A673 (cell line): ENCODE measurements around the gene TNS3. TPM values are rescaled to one million over a fixed set of nuclear protein-coding genes. Genes with fewer than 3 reads are reported as not detected.

Source experiments
- BruUV-seq: library from RNA; stranded (reverse); fragments of 400-500 nt; replicated peaks from 2 replicates; lab custom pipeline; 2021; lab: Mats Ljungman, UMichigan
- CTCF ChIA-PET: fragments of 300-600 bp; sonication (Branson Sonifier 250); formaldehyde crosslinking; loops from one replicate; lab custom pipeline; 2022; ENCODE audit warnings: antibody characterized with exemption; lab: Charles Lee
- POLR2A ChIA-PET: fragments of 300-600 bp; sonication (Branson Sonifier 250); formaldehyde crosslinking; loops from one replicate; lab custom pipeline; 2022; ENCODE audit warnings: antibody characterized with exemption; ENCODE audit not compliant: low non-redundant PET; lab: Charles Lee
- DNase-seq: peaks from one replicate; pipeline ENCODE4 v3.0.0-alpha.2; 2015; ENCODE audit warnings: low spot score
- H3K27ac ChIP-seq: fragments of 200-600 bp; sonication (generic); 2 replicates; pipeline ENCODE4 v1.5.1; 2016; ENCODE audit warnings: mixed run types, low read depth, mild to moderate bottlenecking, mixed read lengths, antibody characterized with exemption, low read length; ENCODE audit not compliant: poor library complexity, severe bottlenecking
- H3K27me3 ChIP-seq: fragments of 200-600 bp; sonication (generic); replicated peaks from 2 replicates; pipeline ENCODE4 v1.6.1; 2017; ENCODE audit warnings: mixed run types, low read depth, mild to moderate bottlenecking, mixed read lengths, antibody characterized with exemption, low read length; ENCODE audit not compliant: insufficient read depth, poor library complexity
- H3K36me3 ChIP-seq: fragments of 200-600 bp; sonication (generic); 2 replicates; pipeline ENCODE4 v1.6.1; 2016; ENCODE audit warnings: mixed run types, mild to moderate bottlenecking, mixed read lengths, antibody characterized with exemption, low read length; ENCODE audit not compliant: insufficient read depth, poor library complexity, severe bottlenecking
- H3K4me1 ChIP-seq: fragments of 200-600 bp; sonication (generic); 2 replicates; pipeline ENCODE4 v1.6.1; 2017; ENCODE audit warnings: mixed run types, mild to moderate bottlenecking, mixed read lengths, antibody characterized with exemption, low read length; ENCODE audit not compliant: insufficient read depth, poor library complexity, severe bottlenecking
- H3K4me3 ChIP-seq: fragments of 200-600 bp; sonication (generic); 2 replicates; pipeline ENCODE4 v1.5.1; 2016; ENCODE audit warnings: low read depth, mixed run types, mild to moderate bottlenecking, mixed read lengths, low read length; ENCODE audit not compliant: poor library complexity, severe bottlenecking
- H3K9me3 ChIP-seq: fragments of 200-600 bp; sonication (generic); 2 replicates; pipeline ENCODE4 v1.6.1; 2016; ENCODE audit warnings: mixed run types, low read depth, mild to moderate bottlenecking, mixed read lengths, antibody characterized with exemption, low read length; ENCODE audit not compliant: poor library complexity, severe bottlenecking
- EZH2 ChIP-seq: fragments of 200-600 bp; sonication (generic); IDR thresholded peaks from 2 replicates; pipeline ENCODE4 v1.6.1; 2017; ENCODE audit warnings: borderline replicate concordance, low read depth, mild to moderate bottlenecking, mixed read lengths, antibody characterized with exemption, low read length; ENCODE audit not compliant: poor library complexity, severe bottlenecking
- intact Hi-C: fragments of 100-400 bp; cut with micrococcal nuclease; formaldehyde crosslinking; loops from one replicate; pipeline ENCODE4 v1.10.0; 2022; ENCODE audit not compliant: unreplicated experiment
- total RNA-seq: library from RNA; stranded (reverse); gene quantifications from 2 replicates; pipeline ENCODE4 v1.2.3, GENCODE V29; 2021
- TF ChIP-seq, protein P1 (sequence below): fragments of 300-800, 200-600 bp; sonication (generic); conservative IDR thresholded peaks from 2 replicates; pipeline ENCODE4 v1.5.1; 2017; ENCODE audit warnings: low read depth, mild to moderate bottlenecking, antibody characterized with exemption, low read length, moderate library complexity, mixed read lengths

Gene TNS3
- total RNA-seq, 1 experiment from 2014 or later = not detected

DNA sequence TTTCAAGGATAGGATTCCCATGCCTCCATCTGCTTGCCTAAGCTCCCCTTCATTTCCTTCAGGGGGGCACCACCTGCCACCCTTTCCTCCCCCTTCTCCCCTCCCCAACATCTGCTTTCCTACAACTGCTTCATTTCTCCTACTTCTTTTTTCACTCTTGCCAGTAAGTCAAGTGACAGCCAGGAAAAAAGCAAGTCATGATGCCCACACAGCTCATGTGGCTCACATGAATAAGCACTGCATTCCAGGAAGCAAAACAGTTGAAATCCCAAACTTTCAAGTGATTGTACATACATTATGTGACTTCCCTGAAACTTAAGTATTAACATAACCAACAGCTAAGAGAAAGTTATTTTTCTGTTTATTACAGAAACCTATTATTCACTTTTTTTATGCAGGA, 78.6 kb downstream of the TNS3 start:
- TF ChIP-seq EZH2 = no peak
- TF ChIP-seq, protein P1, sequence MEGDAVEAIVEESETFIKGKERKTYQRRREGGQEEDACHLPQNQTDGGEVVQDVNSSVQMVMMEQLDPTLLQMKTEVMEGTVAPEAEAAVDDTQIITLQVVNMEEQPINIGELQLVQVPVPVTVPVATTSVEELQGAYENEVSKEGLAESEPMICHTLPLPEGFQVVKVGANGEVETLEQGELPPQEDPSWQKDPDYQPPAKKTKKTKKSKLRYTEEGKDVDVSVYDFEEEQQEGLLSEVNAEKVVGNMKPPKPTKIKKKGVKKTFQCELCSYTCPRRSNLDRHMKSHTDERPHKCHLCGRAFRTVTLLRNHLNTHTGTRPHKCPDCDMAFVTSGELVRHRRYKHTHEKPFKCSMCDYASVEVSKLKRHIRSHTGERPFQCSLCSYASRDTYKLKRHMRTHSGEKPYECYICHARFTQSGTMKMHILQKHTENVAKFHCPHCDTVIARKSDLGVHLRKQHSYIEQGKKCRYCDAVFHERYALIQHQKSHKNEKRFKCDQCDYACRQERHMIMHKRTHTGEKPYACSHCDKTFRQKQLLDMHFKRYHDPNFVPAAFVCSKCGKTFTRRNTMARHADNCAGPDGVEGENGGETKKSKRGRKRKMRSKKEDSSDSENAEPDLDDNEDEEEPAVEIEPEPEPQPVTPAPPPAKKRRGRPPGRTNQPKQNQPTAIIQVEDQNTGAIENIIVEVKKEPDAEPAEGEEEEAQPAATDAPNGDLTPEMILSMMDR = no peak
- POLR2A ChIA-PET = no interaction called here
- Histone ChIP-seq H3K9me3 (no peaks in the 10 kb centered on the region), H3K27me3 (no peaks in the 10 kb centered on the region), H3K36me3 (no peaks in the 10 kb centered on the region), H3K4me3 (no peak overlapping the region), H3K4me1 (no peaks in the 10 kb centered on the region), H3K27ac (no peak overlapping the region)
- no TSS peak for BruUV-seq
- CTCF ChIA-PET = no interaction called here
- no peak for DNase-seq
- intact Hi-C loops = no loop called here

DNA sequence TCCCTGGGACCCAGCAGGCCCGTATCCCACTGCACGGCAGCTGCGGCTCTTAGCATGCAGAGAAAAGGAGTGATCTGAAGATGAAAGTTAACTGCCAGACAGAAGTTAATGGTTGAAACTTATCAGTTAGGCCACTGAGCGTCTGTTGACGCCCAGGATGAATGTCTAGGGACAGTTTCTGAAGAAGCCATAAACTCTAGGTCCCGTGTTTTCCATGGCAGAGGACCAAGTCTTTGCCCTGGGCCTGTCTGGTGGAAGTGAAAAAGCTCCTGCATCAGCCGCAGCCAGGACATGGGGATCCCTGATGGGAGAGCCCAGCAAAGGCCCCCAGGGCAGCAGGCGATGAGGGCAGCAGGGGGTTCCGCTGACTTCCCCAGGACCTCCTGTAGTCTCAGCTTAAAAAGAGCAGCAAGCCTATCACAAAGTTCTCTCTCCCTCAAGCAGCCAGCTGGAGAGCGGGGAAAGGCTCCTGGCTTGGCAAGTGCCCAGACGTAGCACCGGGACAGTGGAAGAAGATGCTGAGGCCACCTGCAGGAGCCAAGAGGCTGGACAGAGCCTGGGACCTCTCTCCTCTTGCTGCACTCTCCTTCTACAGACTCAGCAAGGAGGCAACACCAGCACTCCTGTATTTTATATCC, 79.6 kb downstream of the TNS3 start:
- H3K36me3 ChIP-seq = no peaks in the 10 kb centered on the region
- H3K27ac ChIP-seq = no peak overlapping the region
- no TSS peak for BruUV-seq
- intact Hi-C loops = no loop called here
- CTCF ChIA-PET = no interaction called here
- TF ChIP-seq EZH2 = no peak
- TF ChIP-seq, protein P1 = no peak
- H3K4me1 ChIP-seq = no peaks in the 10 kb centered on the region
- H3K4me3 ChIP-seq = no peak overlapping the region
- POLR2A ChIA-PET = no interaction called here
- no peaks in the 10 kb centered on the region for H3K27me3 ChIP-seq
- H3K9me3 ChIP-seq = no peaks in the 10 kb centered on the region
- no peak for DNase-seq

DNA sequence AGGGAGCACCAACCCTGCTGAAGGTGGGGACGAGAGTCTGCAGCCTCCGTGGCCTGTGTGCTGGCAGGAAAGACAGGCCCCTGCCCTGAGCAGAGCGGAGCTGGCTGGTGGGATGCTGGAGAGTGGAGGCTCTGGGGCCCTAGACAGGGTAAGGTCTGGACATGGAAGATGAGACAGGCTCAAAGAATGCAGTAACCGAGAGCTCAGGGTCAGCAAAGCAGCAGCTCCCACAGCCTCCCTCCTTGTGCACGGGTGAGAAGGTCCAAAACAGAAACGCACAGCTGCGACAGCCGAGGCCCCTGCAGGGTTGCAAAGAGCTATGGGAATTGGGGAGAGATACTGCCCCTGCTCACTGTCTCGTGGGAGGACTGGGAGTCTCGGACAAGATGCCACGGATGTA, 80.5 kb downstream of the TNS3 start:
- intact Hi-C loops = no loop called here
- CTCF ChIA-PET = no interaction called here
- POLR2A ChIA-PET = no interaction called here

More for the DNA sequence above, 80.5 kb downstream of the TNS3 start:
- no TSS peak for BruUV-seq
- H3K4me3 ChIP-seq = no peak overlapping the region
- H3K27ac ChIP-seq = no peak overlapping the region
- no peaks in the 10 kb centered on the region for H3K27me3 ChIP-seq
- H3K9me3 ChIP-seq = no peaks in the 10 kb centered on the region
- H3K4me1 ChIP-seq = no peaks in the 10 kb centered on the region
- H3K36me3 ChIP-seq = no peaks in the 10 kb centered on the region
- no peak for DNase-seq
- no peak for TF ChIP-seq EZH2
- TF ChIP-seq, protein P1 = no peak
